Esophagus muscularis mucosa (tissue), 4 donors: ENCODE data around the gene TCP11. TPM values are rescaled to one million over a fixed set of nuclear protein-coding genes. Genes with fewer than 3 reads are reported as not detected.
A peak's percentile ranks its signal among the peaks of the same experiment; 100 is the strongest.

Experiments
- DNase-seq: peaks from one replicate; pipeline ENCODE4 v3.0.0-alpha.2; 2017; ENCODE audit errors: extremely low spot score
- H3K27ac ChIP-seq, 4 donors: fragments of 200-600 bp; sonication (generic); replicated peaks in 1 of 4; 1 replicate in 3 of 4; 2 replicates in 1 of 4; pipeline ENCODE4 v1.5.1; 2016 to 2019; ENCODE audit warnings: mild to moderate bottlenecking in 1 of 4
- H3K27me3 ChIP-seq, 4 donors: fragments of 200-600 bp; sonication (generic); one replicate each; pipeline versions ENCODE4 v1.5.1 to v1.6.0; 2016 to 2019
- H3K36me3 ChIP-seq, 4 donors: fragments of 200-600 bp; sonication (generic); one replicate each; pipeline ENCODE4 v1.5.1; 2016 to 2019
- H3K4me1 ChIP-seq, 4 donors: fragments of 200-600 bp; sonication (generic); one replicate each; pipeline ENCODE4 v1.5.1; 2016 to 2019
- H3K4me3 ChIP-seq, 4 donors: fragments of 200-600 bp; sonication (generic); 1 replicate in 2 of 4; 2 replicates in 2 of 4; pipeline ENCODE4 v1.5.1; 2016 to 2019; ENCODE audit warnings: mild to moderate bottlenecking in 4 of 4, moderate library complexity in 1 of 4
- H3K9me3 ChIP-seq, 4 donors: fragments of 200-600 bp; sonication (generic); 1 replicate in 3 of 4; 2 replicates in 1 of 4; pipeline ENCODE4 v1.5.1; 2016 to 2019
- CTCF ChIP-seq, 3 experiments: fragments of 200-600 bp in 2 of 3; fragments of 450-650 bp in 1 of 3; sonication (generic) in 2 of 3; IDR thresholded peaks; one replicate each; pipeline ENCODE4 v1.5.1; 2017 to 2019; ENCODE audit warnings: antibody characterized with exemption in 3 of 3, mild to moderate bottlenecking in 2 of 3, moderate library complexity in 1 of 3
- EP300 ChIP-seq: sonication (generic); formaldehyde crosslinking; IDR thresholded peaks from one replicate; pipeline ENCODE4 v1.6.1; 2017; ENCODE audit warnings: antibody characterized with exemption
- POLR2A ChIP-seq: fragments of 450-650 bp; IDR thresholded peaks from one replicate; pipeline ENCODE4 v1.6.1; 2017; ENCODE audit warnings: antibody characterized with exemption, moderate library complexity, mild to moderate bottlenecking, low read depth
- POLR2AphosphoS5 ChIP-seq, 2 donors: sonication (generic); formaldehyde crosslinking; IDR thresholded peaks; one replicate each; pipeline ENCODE4 v1.6.1; 2017; ENCODE audit warnings: antibody characterized with exemption in 2 of 2
- WGBS: methylation state at CpG from one replicate; pipeline ENCODE4 v1.1.5; 2018; 5-methylcytosine and 5-hydroxymethylcytosine counted together
- intact Hi-C: fragments of 100-400 bp; cut with DNase I; formaldehyde crosslinking; loops from one replicate; pipeline ENCODE4 v1.15.1; 2023
- total RNA-seq, 4 donors: library from RNA; depleted of rRNA; stranded (reverse); fragments of >200 nt; gene quantifications; one replicate each; pipeline versions ENCODE4 v1.1.0 to v1.2.1, GENCODE V29; 2016

Gene TCP11
- total RNA-seq, 4 donors from 2014 or later = 0.75 to 1.1 (median 0.83) TPM; not detected in 1

GRCh38 chr6:35078226-35078850 is 62.8 kb downstream of the TCP11 start:
- Histone ChIP-seq H3K4me3 (no peak overlapping the region), H3K9me3 (no peaks in the 10 kb centered on the region), H3K27ac (peak overlapping the region in 3 of 4 donors; percentile 16 to 34 (median 33)), H3K4me1 (peaks cover 16 to 56% (median 51%) of the 10 kb centered on the region in 4 donors), H3K27me3 (no peaks in the 10 kb centered on the region), H3K36me3 (peaks cover 62 to 100% (median 97%) of the 10 kb centered on the region in 4 donors)
- 100% methylated on average over 9 of the region's 20 CpGs for WGBS
- TF ChIP-seq CTCF (IDR thresholded peaks at IDR 0.05) (no peak), POLR2AphosphoS5 (IDR thresholded peaks at IDR 0.05) (no peak), POLR2A (no peak), EP300 (no peak)
- intact Hi-C loops = no loop called here
- DNase-seq = no peak

GRCh38 chr6:35077713-35078105 is 63.4 kb downstream of the TCP11 start:
- H3K4me1 ChIP-seq = peaks cover 16 to 56% (median 49%) of the 10 kb centered on the region in 4 donors
- TF ChIP-seq POLR2AphosphoS5 (IDR thresholded peaks at IDR 0.05) (no peak), CTCF (IDR thresholded peaks at IDR 0.05) (no peak), POLR2A (no peak), EP300 (no peak)
- no peaks in the 10 kb centered on the region for H3K9me3 ChIP-seq
- no peak for DNase-seq
- intact Hi-C loops = no loop called here
- WGBS = 94% methylated on average over 8 of the region's 11 CpGs
- no peaks in the 10 kb centered on the region for H3K27me3 ChIP-seq
- no peak overlapping the region for H3K4me3 ChIP-seq
- peaks cover 62 to 100% (median 96%) of the 10 kb centered on the region in 4 donors for H3K36me3 ChIP-seq
- H3K27ac ChIP-seq = no peak overlapping the region

- intact Hi-C loops = no loop called here
- no peak for TF ChIP-seq CTCF (IDR thresholded peaks at IDR 0.05)
- TF ChIP-seq EP300 = no peak
- no peak for TF ChIP-seq POLR2AphosphoS5 (IDR thresholded peaks at IDR 0.05)
- no peak for TF ChIP-seq POLR2A
- 88% methylated on average over 17 of the region's 17 CpGs for WGBS
- H3K27ac ChIP-seq = no peak overlapping the region
- no peak for DNase-seq
- peaks cover 62 to 100% (median 96%) of the 10 kb centered on the region in 4 donors for H3K36me3 ChIP-seq
- H3K4me3 ChIP-seq = no peak overlapping the region
- no peaks in the 10 kb centered on the region for H3K9me3 ChIP-seq
- no peaks in the 10 kb centered on the region for H3K27me3 ChIP-seq
- peaks cover 16 to 56% (median 49%) of the 10 kb centered on the region in 4 donors for H3K4me1 ChIP-seq
Observed at GRCh38 chr6:35076997-35077712, 64.0 kb downstream of the TCP11 start.

- Histone ChIP-seq H3K27ac (peak overlapping the region in 2 of 4 donors; percentile 4 to 64), H3K36me3 (peaks cover 34 to 98% (median 90%) of the 10 kb centered on the region in 4 donors), H3K9me3 (no peaks in the 10 kb centered on the region), H3K4me1 (peaks cover 8 to 54% (median 39%) of the 10 kb centered on the region in 4 donors), H3K4me3 (no peak overlapping the region), H3K27me3 (no peaks in the 10 kb centered on the region)
- no peak for DNase-seq
- TF ChIP-seq POLR2AphosphoS5 (IDR thresholded peaks at IDR 0.05) = no peak
- no peak for TF ChIP-seq EP300
- no peak for TF ChIP-seq CTCF (IDR thresholded peaks at IDR 0.05)
- TF ChIP-seq POLR2A = no peak
- intact Hi-C loops = no loop called here
- 88% methylated on average over 18 of the region's 20 CpGs for WGBS
Observed at GRCh38 chr6:35073766-35074471, 67.2 kb downstream of the TCP11 start.
